NCI-H2227 treated with DMSO at 0.1 percent for 48 hours (cell line): ENCODE data around the gene AATK.

ENCODE experiments used
- DNase-seq: peaks from one replicate; lab custom pipeline; 2025; lab: John Stamatoyannopoulos, UW

Gene AATK

GRCh38 chr17:81166033-81166492, at the start of gene AATK:
Gene AATK, minus strand, starts transcription at chr17:81166221. Its CDS starts 229 bp downstream, at chr17:81165992.
- DNase-seq: no peak

GRCh38 chr17:81213978-81214377, 48.0 kb upstream of the AATK start:
- no peak for DNase-seq

- no peak for DNase-seq
Measured at GRCh38 chr17:81212365-81212764, 46.3 kb upstream of the AATK start.

GRCh38 chr17:81210868-81211267, 44.8 kb upstream of the AATK start:
- DNase-seq: no peak

- no peak for DNase-seq
Measured at GRCh38 chr17:81210466-81210865, 44.4 kb upstream of the AATK start.

GRCh38 chr17:81209141-81209540, 43.1 kb upstream of the AATK start:
- DNase-seq: no peak

- no peak for DNase-seq
Measured at GRCh38 chr17:81208651-81209050, 42.6 kb upstream of the AATK start.

GRCh38 chr17:81207610-81208581, 41.9 kb upstream of the AATK start:
- DNase-seq: no peak

GRCh38 chr17:81206657-81207056, 40.6 kb upstream of the AATK start:
- DNase-seq: no peak

- no peak for DNase-seq
Measured at GRCh38 chr17:81206166-81206565, 40.1 kb upstream of the AATK start.

- no peak for DNase-seq
Measured at GRCh38 chr17:81204578-81204977, 38.6 kb upstream of the AATK start.

GRCh38 chr17:81203136-81203535, 37.1 kb upstream of the AATK start:
- DNase-seq: no peak

- no peak for DNase-seq
Measured at GRCh38 chr17:81202318-81202717, 36.3 kb upstream of the AATK start.

GRCh38 chr17:81200695-81201580, 34.9 kb upstream of the AATK start:
- DNase-seq: peak; percentile 9

GRCh38 chr17:81200201-81200600, 34.2 kb upstream of the AATK start:
- DNase-seq: no peak

- DNase-seq: no peak
Measured at GRCh38 chr17:81199482-81199830, 33.4 kb upstream of the AATK start.

GRCh38 chr17:81198826-81199481, 32.9 kb upstream of the AATK start:
- DNase-seq: no peak

- DNase-seq: no peak
Measured at GRCh38 chr17:81197831-81198490, 31.9 kb upstream of the AATK start.

GRCh38 chr17:81197409-81197795, 31.4 kb upstream of the AATK start:
- DNase-seq: no peak

GRCh38 chr17:81196505-81197408, 30.7 kb upstream of the AATK start:
- DNase-seq: no peak
